Muscle layer of colon (tissue), 2 donors: ENCODE measurements around the gene PCDH11Y.
"Not testable (repeated sequence)": the region's sequence is repeated elsewhere in the genome, so short reads cannot be mapped to it uniquely, and the experiment has no call there.

Experiments used
- H3K27ac ChIP-seq: one replicate; pipeline ENCODE4 v1.7.0; 2013; ENCODE audit warnings: low read depth, mild to moderate bottlenecking, low read length, moderate library complexity
- H3K27me3 ChIP-seq, 2 donors: one replicate each; pipeline ENCODE4 v1.7.0; 2013; ENCODE audit warnings: low read length in 2 of 2, mild to moderate bottlenecking in 2 of 2; ENCODE audit not compliant: insufficient read depth in 2 of 2, control insufficient read depth in 1 of 2
- H3K36me3 ChIP-seq: one replicate; pipeline ENCODE4 v1.7.0; 2013; ENCODE audit warnings: mild to moderate bottlenecking, low read length; ENCODE audit not compliant: insufficient read depth
- H3K4me1 ChIP-seq: one replicate; pipeline ENCODE4 v1.7.0; 2013; ENCODE audit warnings: mild to moderate bottlenecking, low read length; ENCODE audit not compliant: insufficient read depth
- H3K4me3 ChIP-seq, 2 donors: one replicate each; pipeline ENCODE4 v1.7.0; 2013; ENCODE audit warnings: low read length in 2 of 2, low read depth in 1 of 2, mild to moderate bottlenecking in 1 of 2, moderate library complexity in 1 of 2
- H3K9ac ChIP-seq: one replicate; pipeline ENCODE4 v1.7.0; 2013; ENCODE audit warnings: low read length
- H3K9me3 ChIP-seq: one replicate; pipeline ENCODE4 v1.7.0; 2013; ENCODE audit warnings: mild to moderate bottlenecking, low read length
- donor health status: abdominal sarcoma.
- donor health status: Adenocarcinoma of cecum.

Gene PCDH11Y

GRCh38 chrY:5342220-5342619 is 342.1 kb downstream of the PCDH11Y start:
- H3K4me3 ChIP-seq, H3K9me3 ChIP-seq, H3K27me3 ChIP-seq, H3K36me3 ChIP-seq, H3K4me1 ChIP-seq, H3K27ac ChIP-seq, H3K9ac ChIP-seq: not testable (repeated sequence)

GRCh38 chrY:5543705-5544104 is 543.6 kb downstream of the PCDH11Y start:
- not testable (repeated sequence) for H3K4me3 ChIP-seq, H3K9ac ChIP-seq, H3K36me3 ChIP-seq, H3K4me1 ChIP-seq, H3K27me3 ChIP-seq, H3K27ac ChIP-seq, H3K9me3 ChIP-seq

GRCh38 chrY:5638589-5638988 is 638.5 kb downstream of the PCDH11Y start:
- not testable (repeated sequence) for H3K36me3 ChIP-seq, H3K27me3 ChIP-seq, H3K4me1 ChIP-seq, H3K9ac ChIP-seq, H3K4me3 ChIP-seq, H3K9me3 ChIP-seq, H3K27ac ChIP-seq

- not testable (repeated sequence) for H3K27ac ChIP-seq, H3K27me3 ChIP-seq, H3K9ac ChIP-seq, H3K4me3 ChIP-seq, H3K36me3 ChIP-seq, H3K9me3 ChIP-seq, H3K4me1 ChIP-seq
These were observed 679.2 kb downstream of the PCDH11Y start for GRCh38 chrY:5679265-5679664.

- not testable (repeated sequence) for H3K9ac ChIP-seq, H3K27ac ChIP-seq
These were observed 708.6 kb downstream of the PCDH11Y start for GRCh38 chrY:5708727-5709126.

GRCh38 chrY:5709788-5710381 is 709.8 kb downstream of the PCDH11Y start:
- H3K4me3 ChIP-seq, H3K36me3 ChIP-seq, H3K9ac ChIP-seq, H3K27ac ChIP-seq, H3K4me1 ChIP-seq, H3K9me3 ChIP-seq, H3K27me3 ChIP-seq: not testable (repeated sequence)

More at GRCh38 chrY:5708727-5709126, 708.6 kb downstream of the PCDH11Y start:
- not testable (repeated sequence) for H3K4me1 ChIP-seq, H3K27me3 ChIP-seq, H3K36me3 ChIP-seq, H3K4me3 ChIP-seq, H3K9me3 ChIP-seq

- H3K9ac ChIP-seq, H3K27me3 ChIP-seq, H3K4me1 ChIP-seq: not testable (repeated sequence)
These were observed 761.3 kb downstream of the PCDH11Y start for GRCh38 chrY:5761403-5761802.

GRCh38 chrY:5776485-5776884 is 776.4 kb downstream of the PCDH11Y start:
- not testable (repeated sequence) for H3K4me3 ChIP-seq, H3K9ac ChIP-seq, H3K9me3 ChIP-seq, H3K27ac ChIP-seq, H3K36me3 ChIP-seq, H3K27me3 ChIP-seq, H3K4me1 ChIP-seq

More at GRCh38 chrY:5761403-5761802, 761.3 kb downstream of the PCDH11Y start:
- H3K36me3 ChIP-seq, H3K27ac ChIP-seq, H3K4me3 ChIP-seq, H3K9me3 ChIP-seq: not testable (repeated sequence)
